ENCODE results near the gene DCTN4. TPM values are rescaled to one million over a fixed set of nuclear protein-coding genes. Genes with fewer than 3 reads are reported as not detected.
A peak's percentile ranks its signal among the peaks of the same experiment; 100 is the strongest.

The DCTN4 gene
- polyA plus RNA-seq, 2 of the 4 experiments (the other 2 are of a cell fraction) = 18.7 to 38.4 TPM

DNA sequence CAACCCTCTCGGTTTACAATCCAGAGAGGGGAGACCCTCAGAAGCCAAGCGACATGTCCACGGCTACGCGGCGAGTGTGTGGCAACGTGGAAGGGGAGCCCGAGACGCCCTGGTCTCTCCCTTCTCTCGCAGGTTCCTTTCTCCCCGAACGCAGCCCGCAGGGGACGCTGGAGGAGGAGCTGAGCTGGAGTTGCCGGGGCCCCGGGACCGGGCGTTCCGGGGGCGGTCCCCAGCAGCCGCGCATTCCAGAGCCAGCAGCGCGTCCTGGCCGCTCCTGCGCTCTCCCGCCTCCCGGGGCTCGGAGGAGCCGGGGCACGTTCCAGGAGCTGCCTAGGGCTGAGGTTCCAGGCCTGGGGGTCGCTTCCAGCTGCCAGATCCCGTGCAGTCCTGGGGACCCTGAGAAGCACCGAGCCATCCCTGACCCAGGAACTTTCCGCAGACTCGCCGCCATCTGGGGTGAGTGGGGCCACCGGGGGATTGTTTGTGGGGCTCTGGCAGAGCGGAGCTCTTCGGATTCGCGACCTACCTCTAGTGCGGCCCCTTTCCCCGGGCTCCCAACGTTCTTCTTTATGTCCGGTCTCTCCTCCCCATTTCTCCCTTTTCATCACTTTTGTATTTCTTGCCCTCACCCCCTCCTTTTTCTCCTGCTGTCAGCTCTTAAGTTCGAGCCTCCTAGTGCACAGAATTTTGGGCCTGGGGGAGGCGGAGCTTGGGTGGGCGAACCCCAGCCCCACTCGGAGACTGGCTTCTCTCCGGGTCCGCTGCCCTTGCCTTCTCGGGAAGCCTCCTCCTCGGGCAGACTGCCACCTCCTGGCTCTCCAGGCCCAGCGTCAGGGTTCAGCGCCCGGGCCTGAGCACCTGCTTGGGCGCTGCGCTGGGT, 19.9 kb upstream of the DCTN4 start, which contains the start of gene SMIM3 (continued):
- no peak for TF ChIP-seq FOSL2 (IDR thresholded peaks at IDR 0.05)
- no peak for TF ChIP-seq FOSL2 (CRISPR knock-in tag; IDR thresholded peaks at IDR 0.05)
- no peak for TF ChIP-seq ZC3H11A (IDR thresholded peaks at IDR 0.05)
- TF ChIP-seq CBX2 (IDR thresholded peaks at IDR 0.05; ENCODE audit: borderline replicate concordance, low read depth) = no peak
- TF ChIP-seq, protein P1, sequence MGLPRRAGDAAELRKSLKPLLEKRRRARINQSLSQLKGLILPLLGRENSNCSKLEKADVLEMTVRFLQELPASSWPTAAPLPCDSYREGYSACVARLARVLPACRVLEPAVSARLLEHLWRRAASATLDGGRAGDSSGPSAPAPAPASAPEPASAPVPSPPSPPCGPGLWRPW (IDR thresholded peaks at IDR 0.05) = no peak
- TF ChIP-seq SREBF2 (IDR thresholded peaks at IDR 0.05) = no peak
- no peak for TF ChIP-seq TFCP2L1 (CRISPR knock-in tag; IDR thresholded peaks at IDR 0.05)
- TF ChIP-seq KDM5A (IDR thresholded peaks at IDR 0.05) = no peak
- TF ChIP-seq ZSCAN20 (CRISPR knock-in tag; IDR thresholded peaks at IDR 0.05) = no peak
- peak; percentile 54 for TF ChIP-seq SMC3 (IDR thresholded peaks at IDR 0.05)
- TF ChIP-seq, protein P2, sequence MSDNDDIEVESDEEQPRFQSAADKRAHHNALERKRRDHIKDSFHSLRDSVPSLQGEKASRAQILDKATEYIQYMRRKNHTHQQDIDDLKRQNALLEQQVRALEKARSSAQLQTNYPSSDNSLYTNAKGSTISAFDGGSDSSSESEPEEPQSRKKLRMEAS (IDR thresholded peaks at IDR 0.05) = peak; percentile 24; the same call in 1 of the 2 replicates
- no peak for TF ChIP-seq MAFK (IDR thresholded peaks at IDR 0.05; ENCODE audit: partially characterized antibody)
- TF ChIP-seq, protein P3, sequence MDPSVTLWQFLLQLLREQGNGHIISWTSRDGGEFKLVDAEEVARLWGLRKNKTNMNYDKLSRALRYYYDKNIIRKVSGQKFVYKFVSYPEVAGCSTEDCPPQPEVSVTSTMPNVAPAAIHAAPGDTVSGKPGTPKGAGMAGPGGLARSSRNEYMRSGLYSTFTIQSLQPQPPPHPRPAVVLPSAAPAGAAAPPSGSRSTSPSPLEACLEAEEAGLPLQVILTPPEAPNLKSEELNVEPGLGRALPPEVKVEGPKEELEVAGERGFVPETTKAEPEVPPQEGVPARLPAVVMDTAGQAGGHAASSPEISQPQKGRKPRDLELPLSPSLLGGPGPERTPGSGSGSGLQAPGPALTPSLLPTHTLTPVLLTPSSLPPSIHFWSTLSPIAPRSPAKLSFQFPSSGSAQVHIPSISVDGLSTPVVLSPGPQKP (IDR thresholded peaks at IDR 0.05; ENCODE audit: low read depth, low read length) = no peak
- TF ChIP-seq POLR2AphosphoS2 (conservative IDR thresholded peaks at IDR 0.05; ENCODE audit: low read length) = no peak
- TF ChIP-seq, protein P4, sequence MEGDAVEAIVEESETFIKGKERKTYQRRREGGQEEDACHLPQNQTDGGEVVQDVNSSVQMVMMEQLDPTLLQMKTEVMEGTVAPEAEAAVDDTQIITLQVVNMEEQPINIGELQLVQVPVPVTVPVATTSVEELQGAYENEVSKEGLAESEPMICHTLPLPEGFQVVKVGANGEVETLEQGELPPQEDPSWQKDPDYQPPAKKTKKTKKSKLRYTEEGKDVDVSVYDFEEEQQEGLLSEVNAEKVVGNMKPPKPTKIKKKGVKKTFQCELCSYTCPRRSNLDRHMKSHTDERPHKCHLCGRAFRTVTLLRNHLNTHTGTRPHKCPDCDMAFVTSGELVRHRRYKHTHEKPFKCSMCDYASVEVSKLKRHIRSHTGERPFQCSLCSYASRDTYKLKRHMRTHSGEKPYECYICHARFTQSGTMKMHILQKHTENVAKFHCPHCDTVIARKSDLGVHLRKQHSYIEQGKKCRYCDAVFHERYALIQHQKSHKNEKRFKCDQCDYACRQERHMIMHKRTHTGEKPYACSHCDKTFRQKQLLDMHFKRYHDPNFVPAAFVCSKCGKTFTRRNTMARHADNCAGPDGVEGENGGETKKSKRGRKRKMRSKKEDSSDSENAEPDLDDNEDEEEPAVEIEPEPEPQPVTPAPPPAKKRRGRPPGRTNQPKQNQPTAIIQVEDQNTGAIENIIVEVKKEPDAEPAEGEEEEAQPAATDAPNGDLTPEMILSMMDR (IDR thresholded peaks at IDR 0.05) = peak; percentile 54
- TF ChIP-seq HEYL (CRISPR knock-in tag; IDR thresholded peaks at IDR 0.05) = no peak
- TF ChIP-seq TP53 (CRISPR knock-in tag; IDR thresholded peaks at IDR 0.05) = no peak
- TF ChIP-seq FOXS1 (CRISPR knock-in tag; IDR thresholded peaks at IDR 0.05) = no peak
- TF ChIP-seq CHD2 (IDR thresholded peaks at IDR 0.05; ENCODE audit: low read length, partially characterized antibody) = no peak
- TF ChIP-seq RNF2 (IDR thresholded peaks at IDR 0.05; ENCODE audit: borderline replicate concordance, low read depth) = no peak
- no peak for TF ChIP-seq RCOR1 (IDR thresholded peaks at IDR 0.05; ENCODE audit: low read depth, low read length)
- TF ChIP-seq NR3C1 (IDR thresholded peaks at IDR 0.05) = no peak
- peak; percentile 64 to 66 for TF ChIP-seq RAD21 (conservative IDR thresholded peaks at IDR 0.05 in 1 of 2, IDR thresholded peaks at IDR 0.05 in 1 of 2)
- peak; percentile 33; the same call in 1 of the 2 replicates for TF ChIP-seq POLR2A (IDR thresholded peaks at IDR 0.05; ENCODE audit: low read length)
- TF ChIP-seq HOXB13 (CRISPR knock-in tag; IDR thresholded peaks at IDR 0.05; ENCODE audit: low read depth) = no peak
- no peak for TF ChIP-seq CEBPB (IDR thresholded peaks at IDR 0.05)
- TF ChIP-seq RARB (CRISPR knock-in tag; IDR thresholded peaks at IDR 0.05) = no peak
- no peak for TF ChIP-seq BHLHE40 (IDR thresholded peaks at IDR 0.05; ENCODE audit: low read depth, low read length)
- TF ChIP-seq NPAS2 (CRISPR knock-in tag; IDR thresholded peaks at IDR 0.05; ENCODE audit: borderline replicate concordance) = no peak
- TF ChIP-seq REST (IDR thresholded peaks at IDR 0.05) = no peak
- no peak for TF ChIP-seq ESRRA (IDR thresholded peaks at IDR 0.05; ENCODE audit: borderline replicate concordance, low read length)
